ENCODE measurements around the gene FOXP4. TPM values are rescaled to one million over a fixed set of nuclear protein-coding genes. Genes with fewer than 3 reads are reported as not detected.
A peak's percentile ranks its signal among the peaks of the same experiment; 100 is the strongest.

Gene FOXP4
- total RNA-seq, 1 donor: 2.2 TPM

DNA sequence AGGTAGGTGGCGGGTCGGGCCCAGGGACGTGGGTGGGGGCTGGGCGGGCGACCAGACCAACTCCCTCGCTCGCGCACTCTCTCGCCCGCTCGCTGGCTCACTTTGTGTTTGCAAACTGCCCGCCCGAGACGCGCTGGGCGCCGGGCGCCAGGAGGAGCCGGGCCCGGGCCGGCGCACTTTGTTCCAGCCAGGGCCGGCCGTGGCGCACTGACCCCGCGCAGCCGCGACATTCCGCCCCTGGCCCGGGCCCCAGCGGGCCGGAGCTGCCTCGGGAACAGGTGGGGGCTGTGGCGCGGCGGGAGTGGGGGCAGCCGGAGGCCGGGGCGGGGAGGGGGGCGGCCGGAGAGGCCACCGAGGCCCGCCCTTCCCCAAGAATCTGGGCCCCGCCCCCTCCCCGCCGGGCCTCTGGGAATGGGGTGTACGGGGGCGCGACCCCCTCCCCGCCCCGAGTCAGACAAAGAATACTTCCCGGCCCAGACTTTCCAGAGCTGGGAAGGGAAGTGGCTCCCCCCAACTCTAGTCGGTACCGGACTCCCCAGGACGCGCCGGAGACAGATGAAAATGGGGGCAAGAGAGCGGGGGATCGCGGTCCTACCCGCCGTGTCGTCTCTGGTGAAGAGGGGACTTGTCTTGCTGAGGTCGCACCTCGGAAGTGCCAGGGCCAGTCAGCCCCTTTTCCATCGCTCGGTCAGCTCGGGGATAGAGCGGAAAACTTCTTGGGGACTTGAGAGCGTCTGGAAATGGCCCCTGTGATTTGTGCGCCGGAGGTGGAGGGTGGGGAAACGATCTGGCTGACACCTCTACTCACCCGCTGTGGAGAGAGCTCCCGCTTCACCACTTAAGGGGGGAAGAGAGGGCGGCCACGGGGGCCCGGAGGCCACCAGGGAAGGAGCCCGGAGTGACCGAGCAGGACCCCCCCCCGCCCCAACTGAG, 951 bp downstream of the FOXP4 start:
- peak overlapping the region; percentile 95 for H3K4me3 ChIP-seq (ENCODE audit: low read depth, low read length)
- TF ChIP-seq, protein P1, sequence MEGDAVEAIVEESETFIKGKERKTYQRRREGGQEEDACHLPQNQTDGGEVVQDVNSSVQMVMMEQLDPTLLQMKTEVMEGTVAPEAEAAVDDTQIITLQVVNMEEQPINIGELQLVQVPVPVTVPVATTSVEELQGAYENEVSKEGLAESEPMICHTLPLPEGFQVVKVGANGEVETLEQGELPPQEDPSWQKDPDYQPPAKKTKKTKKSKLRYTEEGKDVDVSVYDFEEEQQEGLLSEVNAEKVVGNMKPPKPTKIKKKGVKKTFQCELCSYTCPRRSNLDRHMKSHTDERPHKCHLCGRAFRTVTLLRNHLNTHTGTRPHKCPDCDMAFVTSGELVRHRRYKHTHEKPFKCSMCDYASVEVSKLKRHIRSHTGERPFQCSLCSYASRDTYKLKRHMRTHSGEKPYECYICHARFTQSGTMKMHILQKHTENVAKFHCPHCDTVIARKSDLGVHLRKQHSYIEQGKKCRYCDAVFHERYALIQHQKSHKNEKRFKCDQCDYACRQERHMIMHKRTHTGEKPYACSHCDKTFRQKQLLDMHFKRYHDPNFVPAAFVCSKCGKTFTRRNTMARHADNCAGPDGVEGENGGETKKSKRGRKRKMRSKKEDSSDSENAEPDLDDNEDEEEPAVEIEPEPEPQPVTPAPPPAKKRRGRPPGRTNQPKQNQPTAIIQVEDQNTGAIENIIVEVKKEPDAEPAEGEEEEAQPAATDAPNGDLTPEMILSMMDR (IDR thresholded peaks at IDR 0.05; ENCODE audit: insufficient read depth, low read depth, low read length): no peak
- peak; percentile 45 for DNase-seq (ENCODE audit: low read depth)

DNA sequence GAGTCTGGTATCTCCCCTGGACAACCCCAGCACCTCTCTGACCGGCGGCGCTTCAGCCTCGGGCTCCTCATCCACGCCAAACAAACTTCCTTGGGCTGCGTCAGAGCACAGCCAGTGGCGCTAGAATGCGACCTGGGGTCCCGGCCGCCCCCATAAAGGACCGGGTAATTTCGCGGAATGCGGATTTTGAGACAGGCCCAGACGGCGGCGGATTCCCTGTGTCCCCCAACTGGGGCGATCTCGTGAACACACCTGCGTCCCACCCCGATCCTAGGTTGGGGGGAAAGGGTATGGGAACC, 1.6 kb downstream of the FOXP4 start:
- no peak for DNase-seq (ENCODE audit: low read depth)
- TF ChIP-seq, protein P1 (IDR thresholded peaks at IDR 0.05; ENCODE audit: insufficient read depth, low read depth, low read length): no peak
- H3K4me3 ChIP-seq (ENCODE audit: low read depth, low read length): peak overlapping the region; percentile 95

DNA sequence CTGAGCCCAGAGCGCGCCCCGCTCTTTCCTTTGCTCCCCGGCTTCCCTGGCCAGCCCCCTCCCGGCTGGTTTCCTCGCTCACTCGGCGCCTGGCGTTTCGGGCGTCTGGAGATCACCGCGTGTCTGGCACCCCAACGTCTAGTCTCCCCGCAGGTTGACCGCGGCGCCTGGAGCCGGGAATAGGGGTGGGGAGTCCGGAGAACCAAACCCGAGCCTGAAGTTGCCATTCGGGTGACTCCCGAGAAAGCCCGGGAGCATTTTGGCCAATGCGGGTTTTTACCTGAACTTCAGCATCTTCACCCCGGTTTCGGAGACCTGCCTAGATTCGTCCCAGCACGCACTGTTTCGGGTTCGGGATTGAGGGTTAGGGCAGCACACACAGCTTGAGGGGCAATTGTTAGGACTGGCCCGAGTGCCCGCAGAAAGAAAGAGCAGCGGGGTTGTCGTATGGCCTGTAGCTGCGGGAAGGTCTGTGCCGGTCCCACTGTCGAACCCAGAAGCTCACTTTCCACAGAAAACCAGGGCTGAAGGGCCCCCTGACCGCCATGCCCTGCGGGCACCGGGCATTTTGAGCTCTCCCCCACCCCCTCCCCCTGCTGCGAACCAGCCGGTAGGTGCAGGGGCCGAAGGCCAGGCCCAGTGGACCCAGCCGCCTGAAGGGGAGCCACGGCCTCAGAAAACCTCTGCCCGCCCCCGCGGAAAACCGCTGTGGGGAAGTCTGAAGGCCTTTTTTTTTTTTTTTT, 2.1 kb downstream of the FOXP4 start:
- no peak for DNase-seq (ENCODE audit: low read depth)
- TF ChIP-seq, protein P1 (IDR thresholded peaks at IDR 0.05; ENCODE audit: insufficient read depth, low read depth, low read length): no peak
- H3K4me3 ChIP-seq (ENCODE audit: low read depth, low read length): peak overlapping the region; percentile 95

DNA sequence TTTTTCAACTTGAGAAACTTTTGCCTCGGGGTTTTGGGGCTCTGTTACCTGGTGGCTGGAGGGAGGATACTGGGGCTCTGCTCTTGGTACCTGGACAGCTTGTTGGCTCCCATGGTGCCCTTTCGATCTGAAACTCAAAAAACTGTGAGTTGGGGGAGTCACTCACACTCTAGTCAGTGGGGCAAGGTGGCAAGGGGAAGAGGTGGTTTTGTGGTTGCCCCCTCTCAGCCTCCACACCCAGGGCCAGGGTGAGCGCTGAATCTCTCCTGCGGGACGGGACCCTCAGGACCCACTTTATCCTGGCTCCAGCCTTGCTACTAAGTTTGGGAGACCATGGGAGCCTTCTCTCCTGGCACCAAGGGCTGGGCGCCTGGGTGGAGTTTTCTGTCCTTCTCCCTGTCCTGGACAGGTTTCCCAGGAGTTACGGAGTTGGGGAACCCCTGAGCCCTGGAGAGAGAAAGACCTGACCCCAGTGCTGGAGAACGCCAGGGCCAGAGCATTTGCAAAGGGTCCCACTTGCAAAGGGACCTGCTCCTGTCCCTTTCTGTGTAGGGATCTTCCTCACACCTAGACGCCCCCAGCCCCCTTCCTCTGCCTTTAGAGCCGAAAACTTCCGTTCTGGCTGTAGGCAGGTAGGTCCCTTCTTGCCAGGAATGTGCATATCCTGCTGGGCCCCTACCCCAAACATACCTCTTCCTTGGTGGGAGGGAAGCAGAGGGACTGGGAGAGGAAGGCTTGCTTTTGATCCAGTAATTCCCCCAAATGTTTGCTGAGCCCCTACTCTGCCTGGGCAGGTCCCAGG, 2.9 kb downstream of the FOXP4 start:
- no peak for DNase-seq (ENCODE audit: low read depth)
- H3K4me3 ChIP-seq (ENCODE audit: low read depth, low read length): peak overlapping the region; percentile 7
- TF ChIP-seq, protein P1 (IDR thresholded peaks at IDR 0.05; ENCODE audit: insufficient read depth, low read depth, low read length): no peak

DNA sequence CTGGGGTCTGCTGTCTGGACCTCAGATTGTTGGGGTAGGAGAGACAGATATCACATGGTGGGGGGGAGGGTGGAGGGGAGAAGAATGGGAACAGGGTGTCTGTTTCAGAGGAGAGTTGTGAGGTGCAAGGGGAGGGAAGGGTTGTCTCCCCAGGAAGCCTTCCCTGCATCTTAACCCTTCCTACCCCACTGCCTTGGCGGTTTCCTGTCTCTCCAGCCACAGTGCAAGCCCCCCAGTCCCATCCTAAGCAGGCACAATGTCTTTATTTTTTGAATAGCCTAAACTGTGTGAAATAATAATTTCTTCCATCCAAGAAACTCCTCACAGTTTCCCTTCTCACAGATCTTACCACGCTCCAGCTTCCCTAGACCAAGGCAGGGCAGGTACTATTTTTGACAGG, 3.5 kb downstream of the FOXP4 start:
- TF ChIP-seq, protein P1 (IDR thresholded peaks at IDR 0.05; ENCODE audit: insufficient read depth, low read depth, low read length): no peak
- no peak for DNase-seq (ENCODE audit: low read depth)

DNA sequence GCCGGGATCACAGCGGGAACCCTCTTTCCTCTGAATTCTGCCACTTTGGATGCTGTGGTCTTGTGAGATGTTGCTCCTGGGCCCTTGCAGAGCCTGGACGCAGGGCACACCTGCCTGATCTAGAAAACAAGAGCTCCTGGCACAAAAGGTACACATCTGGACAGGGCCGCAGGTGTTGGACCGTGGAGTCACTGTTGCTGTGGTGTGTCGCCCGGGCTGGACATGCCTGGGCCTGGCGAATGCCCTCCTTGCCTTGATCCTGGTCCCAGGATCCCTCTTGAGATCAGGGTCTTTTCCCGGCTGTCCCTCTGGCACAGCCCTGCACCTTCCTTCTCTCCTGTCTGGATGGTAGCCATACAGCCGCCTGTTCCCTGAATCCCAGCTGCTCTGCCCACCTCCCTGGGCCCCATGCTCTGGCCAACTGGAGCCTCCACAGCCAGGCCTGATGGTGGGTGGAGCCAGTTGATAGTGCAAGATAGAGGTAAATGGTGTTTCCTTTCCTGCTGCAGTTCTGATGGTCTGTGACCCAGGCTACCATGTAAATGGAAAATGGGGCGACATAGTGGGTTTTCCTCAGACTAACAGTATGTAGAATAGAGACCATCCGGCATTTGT, 5.0 kb downstream of the FOXP4 start:
- H3K4me3 ChIP-seq (ENCODE audit: low read depth, low read length): no peak overlapping the region
- DNase-seq (ENCODE audit: low read depth): no peak
- TF ChIP-seq, protein P1 (IDR thresholded peaks at IDR 0.05; ENCODE audit: insufficient read depth, low read depth, low read length): no peak

More for the DNA sequence above, 3.5 kb downstream of the FOXP4 start:
- H3K4me3 ChIP-seq (ENCODE audit: low read depth, low read length): no peak overlapping the region
